Muscle layer of colon (tissue), 2 donors: ENCODE data around the gene VPREB1.

Experiments used
- H3K27ac ChIP-seq: one replicate; pipeline ENCODE4 v1.7.0; 2013; ENCODE audit warnings: low read depth, mild to moderate bottlenecking, low read length, moderate library complexity
- H3K27me3 ChIP-seq, 2 donors: one replicate each; pipeline ENCODE4 v1.7.0; 2013; ENCODE audit warnings: low read length in 2 of 2, mild to moderate bottlenecking in 2 of 2; ENCODE audit not compliant: insufficient read depth in 2 of 2, control insufficient read depth in 1 of 2
- H3K36me3 ChIP-seq: one replicate; pipeline ENCODE4 v1.7.0; 2013; ENCODE audit warnings: mild to moderate bottlenecking, low read length; ENCODE audit not compliant: insufficient read depth
- H3K4me1 ChIP-seq: one replicate; pipeline ENCODE4 v1.7.0; 2013; ENCODE audit warnings: mild to moderate bottlenecking, low read length; ENCODE audit not compliant: insufficient read depth
- H3K4me3 ChIP-seq, 2 donors: one replicate each; pipeline ENCODE4 v1.7.0; 2013; ENCODE audit warnings: low read length in 2 of 2, low read depth in 1 of 2, mild to moderate bottlenecking in 1 of 2, moderate library complexity in 1 of 2
- H3K9ac ChIP-seq: one replicate; pipeline ENCODE4 v1.7.0; 2013; ENCODE audit warnings: low read length
- H3K9me3 ChIP-seq: one replicate; pipeline ENCODE4 v1.7.0; 2013; ENCODE audit warnings: mild to moderate bottlenecking, low read length
- donor health status: abdominal sarcoma.
- donor health status: Adenocarcinoma of cecum.

Gene VPREB1

DNA sequence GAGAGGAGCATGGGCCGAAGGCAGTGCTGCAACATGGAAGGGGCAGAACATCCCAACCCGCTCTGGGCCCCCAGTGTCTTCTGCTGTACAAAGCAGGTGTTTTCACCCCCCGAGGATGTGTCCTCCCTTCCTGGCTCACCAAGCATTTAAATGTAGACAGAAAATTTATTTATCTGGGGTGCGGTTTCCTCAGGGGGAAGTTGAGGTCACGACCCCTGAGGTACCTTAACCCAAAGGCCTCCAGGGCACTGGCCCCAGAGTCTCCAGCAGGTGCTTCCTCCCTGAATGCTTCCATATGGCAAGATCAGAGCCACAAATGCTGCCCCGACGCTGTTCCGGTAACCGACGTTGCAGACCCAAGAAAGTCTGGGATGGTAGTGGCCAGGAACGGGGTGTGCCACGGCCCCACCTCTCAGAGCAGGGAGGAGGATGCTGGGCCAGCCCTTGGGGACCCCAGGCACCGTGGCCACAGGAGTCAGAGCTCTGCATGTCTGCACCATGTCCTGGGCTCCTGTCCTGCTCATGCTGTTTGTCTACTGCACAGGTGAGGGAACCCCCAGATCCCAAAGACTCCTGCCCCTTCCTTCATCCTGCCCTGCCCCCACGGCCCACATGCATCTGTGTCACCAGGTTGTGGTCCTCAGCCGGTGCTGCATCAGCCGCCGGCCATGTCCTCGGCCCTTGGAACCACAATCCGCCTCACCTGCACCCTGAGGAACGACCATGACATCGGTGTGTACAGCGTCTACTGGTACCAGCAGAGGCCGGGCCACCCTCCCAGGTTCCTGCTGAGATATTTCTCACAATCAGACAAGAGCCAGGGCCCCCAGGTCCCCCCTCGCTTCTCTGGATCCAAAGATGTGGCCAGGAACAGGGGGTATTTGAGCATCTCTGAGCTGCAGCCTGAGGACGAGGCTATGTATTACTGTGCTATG lies at the start of gene VPREB1:
Gene VPREB1, plus strand, starts transcription at position 471 of the 935 bp plus-strand sequence. Its CDS starts 28 bp downstream, at position 499.
- no peaks in the 10 kb centered on the region for H3K9me3 ChIP-seq
- H3K4me3 ChIP-seq, result no peak within 1 kb of the TSS
- H3K27me3 ChIP-seq, result peaks cover 0 to 5% of the 10 kb centered on the region in 2 donors
- no peak within 1 kb of the TSS for H3K27ac ChIP-seq
- H3K4me1 ChIP-seq, result no peaks in the 10 kb centered on the region
- H3K36me3 ChIP-seq, result no peaks in the 10 kb centered on the region
- no peak within 1 kb of the TSS for H3K9ac ChIP-seq

- no peaks in the 10 kb centered on the region for H3K36me3 ChIP-seq
- no peaks in the 10 kb centered on the region for H3K9me3 ChIP-seq
Observed at GRCh38 chr22:22194931-22195264, 49.7 kb upstream of the VPREB1 start.

GRCh38 chr22:22195265-22196017 lies 49.1 kb upstream of the VPREB1 start:
- no peaks in the 10 kb centered on the region for H3K36me3 ChIP-seq
- H3K9me3 ChIP-seq, result no peaks in the 10 kb centered on the region
- H3K4me1 ChIP-seq, result no peaks in the 10 kb centered on the region
- no peak overlapping the region for H3K4me3 ChIP-seq
- no peaks in the 10 kb centered on the region for H3K27me3 ChIP-seq
- H3K9ac ChIP-seq, result no peak overlapping the region
- H3K27ac ChIP-seq, result no peak overlapping the region

More at GRCh38 chr22:22194931-22195264, 49.7 kb upstream of the VPREB1 start:
- Histone ChIP-seq H3K27me3 (no peaks in the 10 kb centered on the region), H3K4me1 (no peaks in the 10 kb centered on the region), H3K27ac (no peak overlapping the region), H3K4me3 (no peak overlapping the region), H3K9ac (no peak overlapping the region)

- Histone ChIP-seq H3K27me3 (no peaks in the 10 kb centered on the region), H3K36me3 (no peaks in the 10 kb centered on the region), H3K9me3 (no peaks in the 10 kb centered on the region), H3K4me3 (no peak overlapping the region), H3K9ac (no peak overlapping the region), H3K4me1 (no peaks in the 10 kb centered on the region), H3K27ac (no peak overlapping the region)
Observed at GRCh38 chr22:22196018-22196533, 48.5 kb upstream of the VPREB1 start.

GRCh38 chr22:22196833-22197477 lies 47.6 kb upstream of the VPREB1 start:
- Histone ChIP-seq H3K27ac (no peak overlapping the region), H3K4me1 (no peaks in the 10 kb centered on the region), H3K9me3 (no peaks in the 10 kb centered on the region), H3K36me3 (no peaks in the 10 kb centered on the region), H3K9ac (no peak overlapping the region), H3K27me3 (peaks cover 0 to 6% of the 10 kb centered on the region in 2 donors), H3K4me3 (no peak overlapping the region)

DNA sequence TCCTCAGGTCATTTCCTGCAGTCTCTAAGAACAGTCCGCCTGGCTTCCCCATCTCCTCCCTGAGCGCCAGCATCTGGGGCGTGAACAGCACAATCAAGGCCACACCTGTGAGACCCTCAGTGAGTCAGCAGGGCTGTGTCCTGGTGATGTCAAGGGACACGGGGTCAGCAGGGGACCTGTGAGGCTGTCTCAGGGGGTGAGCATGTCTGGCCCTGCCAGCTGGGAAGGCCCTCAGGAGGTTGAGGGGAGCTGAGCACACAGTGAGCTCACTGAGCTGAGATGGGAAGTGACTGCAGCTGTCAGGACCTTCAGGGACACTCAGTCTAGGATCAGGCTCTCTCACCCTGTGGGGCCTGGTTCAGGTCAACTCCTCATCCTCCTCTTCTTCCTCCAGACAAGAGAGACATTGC lies 46.6 kb upstream of the VPREB1 start:
- H3K27me3 ChIP-seq, result peaks cover 0 to 6% of the 10 kb centered on the region in 2 donors
- no peaks in the 10 kb centered on the region for H3K9me3 ChIP-seq
- no peak overlapping the region for H3K27ac ChIP-seq
- no peaks in the 10 kb centered on the region for H3K4me1 ChIP-seq
- H3K4me3 ChIP-seq, result no peak overlapping the region
- H3K9ac ChIP-seq, result no peak overlapping the region
- no peaks in the 10 kb centered on the region for H3K36me3 ChIP-seq

DNA sequence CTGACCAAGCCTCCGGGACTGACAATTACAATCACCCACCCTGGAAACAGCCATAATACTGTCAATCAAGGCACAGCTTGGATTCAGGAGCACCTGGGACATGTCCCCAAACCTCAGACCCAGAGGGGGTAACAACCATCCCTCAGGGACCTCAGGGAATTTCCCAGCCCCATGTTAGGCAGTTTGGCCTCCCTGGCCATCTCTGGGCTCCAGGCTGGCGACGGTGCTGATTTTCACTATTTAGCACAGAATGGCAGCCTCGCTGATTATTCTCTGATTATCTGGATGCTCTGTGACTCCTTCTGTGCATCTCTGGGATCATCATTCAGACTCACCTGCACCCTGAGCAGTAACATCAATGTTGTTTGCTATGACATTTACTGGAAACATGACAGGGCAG lies 45.8 kb upstream of the VPREB1 start:
- Histone ChIP-seq H3K9me3 (no peaks in the 10 kb centered on the region), H3K27me3 (peaks cover 0 to 6% of the 10 kb centered on the region in 2 donors), H3K36me3 (no peaks in the 10 kb centered on the region), H3K4me1 (no peaks in the 10 kb centered on the region), H3K9ac (no peak overlapping the region), H3K27ac (no peak overlapping the region), H3K4me3 (no peak overlapping the region)

GRCh38 chr22:22199634-22200033 lies 45.0 kb upstream of the VPREB1 start:
- Histone ChIP-seq H3K27ac (no peak overlapping the region), H3K9ac (no peak overlapping the region), H3K27me3 (peaks cover 0 to 6% of the 10 kb centered on the region in 2 donors), H3K36me3 (no peaks in the 10 kb centered on the region), H3K4me1 (no peaks in the 10 kb centered on the region), H3K9me3 (no peaks in the 10 kb centered on the region), H3K4me3 (no peak overlapping the region)

DNA sequence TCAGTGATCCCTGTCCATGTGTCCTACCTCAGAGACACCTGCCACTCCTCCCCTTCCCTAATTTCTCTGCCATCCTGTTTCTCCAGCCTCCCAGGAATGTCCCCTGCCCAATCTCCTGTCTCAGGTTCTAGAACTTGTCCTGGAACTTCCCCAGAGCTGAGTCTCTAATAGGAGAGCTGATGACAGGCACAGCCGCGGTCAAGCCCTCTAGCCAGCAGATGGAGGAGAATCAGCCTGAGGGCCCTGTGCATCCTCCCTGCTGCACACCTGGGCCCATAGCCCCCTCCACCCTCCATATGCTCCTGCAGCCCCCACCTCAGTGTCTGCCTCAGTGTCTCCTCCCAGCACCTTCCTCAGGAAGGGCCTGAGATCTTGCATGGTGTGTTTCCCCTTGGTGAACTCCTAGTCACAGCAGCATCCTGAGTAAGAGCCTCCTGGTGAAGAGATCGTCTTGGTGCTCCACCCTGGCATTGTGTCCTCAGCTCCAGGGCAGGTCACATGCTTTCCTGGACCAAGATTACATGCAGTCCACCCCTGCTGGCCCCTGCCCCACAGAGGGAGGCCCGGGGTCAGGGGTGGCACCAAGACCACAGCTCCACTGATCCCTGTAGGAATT lies 43.9 kb upstream of the VPREB1 start:
- Histone ChIP-seq H3K36me3 (no peaks in the 10 kb centered on the region), H3K4me1 (no peaks in the 10 kb centered on the region), H3K4me3 (no peak overlapping the region), H3K9ac (no peak overlapping the region), H3K27me3 (peaks cover 0 to 6% of the 10 kb centered on the region in 2 donors), H3K9me3 (no peaks in the 10 kb centered on the region), H3K27ac (no peak overlapping the region)

DNA sequence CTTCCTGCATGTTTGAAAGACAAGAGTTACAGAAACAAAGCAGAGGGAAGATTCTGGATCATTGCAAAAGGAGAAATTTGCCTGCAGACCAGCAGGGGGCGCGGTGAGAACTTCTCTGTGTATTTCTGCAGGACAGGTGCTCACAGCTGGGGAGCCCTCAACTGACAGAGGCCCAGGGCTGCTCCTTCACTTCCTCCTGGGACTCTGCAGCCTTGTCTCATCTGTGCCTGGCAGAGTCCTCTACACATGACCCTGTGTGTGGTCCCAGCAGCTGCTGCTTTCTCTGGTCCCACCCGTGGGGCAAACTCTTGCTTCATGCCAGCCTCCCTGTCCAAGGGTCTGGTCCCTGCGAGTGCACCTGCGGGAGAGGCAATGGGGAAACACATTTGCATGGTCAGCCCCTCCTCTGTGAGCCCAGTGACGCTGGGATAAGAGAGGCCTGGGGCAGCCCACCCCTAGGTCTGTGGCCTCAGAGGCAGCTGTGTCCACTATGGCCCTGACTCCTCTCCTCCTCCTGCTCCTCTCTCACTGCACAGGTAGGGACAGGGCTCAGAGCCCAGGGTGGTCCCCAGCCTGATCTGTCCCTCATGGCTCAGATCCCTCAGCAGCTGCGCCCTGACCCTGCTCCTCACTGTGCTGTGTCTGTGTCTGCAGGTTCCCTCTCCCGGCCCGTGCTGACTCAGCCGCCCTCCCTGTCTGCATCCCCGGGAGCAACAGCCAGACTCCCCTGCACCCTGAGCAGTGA lies 43.2 kb upstream of the VPREB1 start:
- Histone ChIP-seq H3K4me3 (no peak overlapping the region), H3K9ac (no peak overlapping the region), H3K9me3 (no peaks in the 10 kb centered on the region), H3K4me1 (no peaks in the 10 kb centered on the region), H3K27ac (no peak overlapping the region), H3K27me3 (peaks cover 0 to 6% of the 10 kb centered on the region in 2 donors), H3K36me3 (no peaks in the 10 kb centered on the region)
